ENCODE measurements around the gene MTX1. TPM values are rescaled to one million over a fixed set of nuclear protein-coding genes. Genes with fewer than 3 reads are reported as not detected.

Gene MTX1
- total RNA-seq, 1 experiment from 2014 or later = 69.1 TPM

GRCh38 chr1:155260276-155260675 lies 51.8 kb downstream of the MTX1 start:
- H3K9me2 ChIP-seq (ENCODE audit: insufficient read depth) = no peaks in the 10 kb centered on the region
- no peak overlapping the region for H3K4me2 ChIP-seq (ENCODE audit: low read length)
- peaks cover 10 to 24% of the 10 kb centered on the region in 2 experiments; a peak in 3 of 4 replicates for H3K4me1 ChIP-seq (ENCODE audit: control insufficient read depth in 1 of 2, insufficient read depth in 2 of 2, low read length in 2 of 2)
- BruUV-seq (replicated peaks) = no TSS peak
- no peak overlapping the region for H3K4me3 ChIP-seq (replicated peaks in 1 of 2; ENCODE audit: low read depth in 1 of 2, low read length in 2 of 2)
- H3K27me3 ChIP-seq (ENCODE audit: insufficient read depth, low read length) = no peaks in the 10 kb centered on the region
- H3K79me2 ChIP-seq (ENCODE audit: insufficient read depth, low read length) = peaks cover 17% of the 10 kb centered on the region
- no peak for DNase-seq (ENCODE audit: low read depth, low spot score)
- no peaks in the 10 kb centered on the region for H3K9me3 ChIP-seq (ENCODE audit: control insufficient read depth in 1 of 2, insufficient read depth in 1 of 2, low read depth in 1 of 2, low read length in 2 of 2)
- POLR2A ChIA-PET = no interaction called here
- H2AFZ ChIP-seq (ENCODE audit: low read depth, low read length, poor library complexity, severe bottlenecking) = no peak overlapping the region
- no peak for TF ChIP-seq RAD21 (IDR thresholded peaks at IDR 0.05; ENCODE audit: low read depth)
- TF ChIP-seq ZFX (IDR thresholded peaks at IDR 0.05) = no peak
- no peak for TF ChIP-seq POLR2A (IDR thresholded peaks at IDR 0.05; ENCODE audit: borderline replicate concordance, extremely low read depth, insufficient read depth, insufficient read length)
- no peak for TF ChIP-seq ZBTB33 (IDR thresholded peaks at IDR 0.05; ENCODE audit: extremely low read depth, insufficient replicate concordance, low read length)
- TF ChIP-seq CTCF (IDR thresholded peaks at IDR 0.05 in 2 of 3, conservative IDR thresholded peaks at IDR 0.05 in 1 of 3; ENCODE audit: borderline replicate concordance in 1 of 3, insufficient read depth in 1 of 3, low read depth in 2 of 3, low read length in 2 of 3) = no peak
- ATAC-seq = no peak
- CTCF ChIA-PET = interaction anchor here (0.7 to 2.6 kb wide), 3 partner anchors 9 to 63 kb away, joined by 3 to 18 read pairs (median 3); no protein-coding TSS in a partner anchor
- H3K9ac ChIP-seq (ENCODE audit: low read length) = no peak overlapping the region
- H4K20me1 ChIP-seq (ENCODE audit: insufficient read depth) = no peaks in the 10 kb centered on the region
- RAD21 ChIA-PET (ENCODE audit: low non-redundant PET in 1 of 2, low total read pairs in 2 of 2, uncharacterized antibody in 2 of 2, unreplicated experiment in 2 of 2) = no interaction called here
- intact Hi-C loops (cut with micrococcal nuclease) = no loop called here
- peaks cover 23 to 34% of the 10 kb centered on the region in 2 experiments; a peak in 3 of 4 replicates for H3K36me3 ChIP-seq (ENCODE audit: control insufficient read depth in 1 of 2, insufficient read depth in 2 of 2, low read length in 2 of 2)
- H3K27ac ChIP-seq (ENCODE audit: low read depth, low read length) = no peak overlapping the region
